ENCODE results near the gene BCAS4.
"Not testable (repeated sequence)": the region's sequence is repeated elsewhere in the genome, so short reads cannot be mapped to it uniquely, and the experiment has no call there.

Gene BCAS4

GRCh38 chr20:50794846-50795634 lies at the start of gene BCAS4:
Gene BCAS4 (plus strand): TSS chr20:50795061. CDS start chr20:50795084, 23 bp downstream.
- peak; percentile 88 for DNase-seq

DNA sequence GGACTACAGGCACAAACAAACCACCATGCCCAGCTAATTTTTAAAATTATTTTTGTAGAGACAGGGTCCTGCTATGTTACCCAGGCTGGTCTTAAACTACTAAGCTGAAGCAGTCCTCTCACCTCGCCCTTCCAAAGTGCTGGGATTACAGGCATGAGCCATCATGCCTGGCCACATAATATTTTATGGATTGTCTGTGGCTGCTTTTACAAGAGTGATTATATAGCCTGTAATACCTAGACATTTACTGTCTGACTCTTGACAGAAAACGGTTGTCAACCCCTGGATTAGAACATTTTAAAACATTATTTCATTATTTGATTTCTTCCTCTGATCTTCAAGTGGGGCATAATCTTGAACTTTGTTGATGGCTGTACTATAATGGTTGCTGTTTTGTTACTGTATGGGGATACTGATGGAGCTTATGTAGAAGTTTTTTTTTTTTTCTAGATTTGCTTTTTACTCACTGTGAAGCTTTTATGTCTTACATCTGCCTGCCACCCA lies 49.2 kb upstream of the BCAS4 start:
- DNase-seq: no peak

GRCh38 chr20:50746138-50746940 lies 48.5 kb upstream of the BCAS4 start:
- no peak for DNase-seq

GRCh38 chr20:50747275-50747674 lies 47.6 kb upstream of the BCAS4 start:
- DNase-seq: no peak

DNA sequence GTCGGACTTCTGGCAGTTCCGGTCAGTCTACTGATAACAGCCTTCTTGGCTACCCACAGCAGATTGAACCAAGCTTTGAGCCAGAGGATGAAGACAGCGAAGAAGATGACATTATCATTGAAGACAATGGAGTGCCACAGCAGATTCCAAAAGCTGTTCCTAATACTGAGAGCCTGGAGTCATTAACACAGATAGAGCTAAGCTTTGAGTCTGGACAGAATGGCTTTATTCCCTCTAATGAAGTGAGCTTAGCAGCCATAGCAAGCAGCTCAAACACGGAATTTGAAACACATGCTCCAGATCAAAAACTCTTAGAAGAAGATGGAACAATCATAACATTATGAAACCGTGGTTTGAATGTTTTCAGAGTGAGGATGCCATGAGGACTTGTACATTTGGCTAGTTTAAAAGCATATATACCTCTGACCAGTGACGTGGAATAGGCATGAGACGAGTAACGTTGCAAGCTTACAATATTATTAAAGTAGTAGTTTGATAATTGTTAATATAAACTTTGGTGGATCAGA lies 44.7 kb upstream of the BCAS4 start:
- DNase-seq: no peak

GRCh38 chr20:50753152-50753551 lies 41.7 kb upstream of the BCAS4 start:
- no peak for DNase-seq

GRCh38 chr20:50754420-50754819 lies 40.4 kb upstream of the BCAS4 start:
- no peak for DNase-seq

- DNase-seq: no peak
Measured at GRCh38 chr20:50756447-50756846, 38.4 kb upstream of the BCAS4 start.

DNA sequence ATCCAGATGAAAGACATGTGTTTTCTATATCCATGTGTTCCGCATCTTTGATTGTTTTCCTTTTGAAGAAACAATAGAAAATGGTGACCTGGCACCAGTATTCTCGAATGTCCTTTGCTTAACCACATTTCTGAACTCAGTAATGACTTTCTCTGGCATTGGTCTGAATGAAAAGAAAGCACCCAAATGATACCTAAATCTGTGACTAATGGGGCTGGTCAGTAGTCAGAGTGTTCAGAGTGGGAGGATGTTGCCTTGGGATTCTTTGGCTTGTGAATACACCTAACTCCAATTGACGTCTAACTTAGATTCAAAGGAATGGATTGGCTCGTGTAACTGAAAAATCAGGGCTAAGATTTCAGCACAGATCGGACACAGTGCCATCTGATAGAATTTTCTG lies 36.4 kb upstream of the BCAS4 start:
- no peak for DNase-seq

DNA sequence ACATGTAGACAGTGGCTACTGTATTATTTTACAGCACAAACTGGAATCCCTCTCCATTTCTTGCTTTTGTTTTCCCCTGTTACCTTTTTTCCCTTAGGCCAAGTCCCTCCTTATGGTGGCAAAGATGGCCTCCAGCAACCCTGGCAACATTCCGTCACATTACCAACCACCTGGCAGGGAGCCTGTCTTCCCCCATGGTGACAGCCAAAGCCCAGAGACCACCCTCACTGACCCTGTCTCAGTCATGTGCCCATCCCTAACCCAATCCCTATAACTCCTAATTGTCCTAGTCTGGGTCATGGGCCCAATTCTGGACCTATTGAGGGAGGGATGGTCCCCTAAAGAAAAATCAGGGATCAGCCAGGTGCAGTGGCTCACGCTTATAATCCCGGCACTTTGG lies 35.9 kb upstream of the BCAS4 start:
- no peak for DNase-seq

DNA sequence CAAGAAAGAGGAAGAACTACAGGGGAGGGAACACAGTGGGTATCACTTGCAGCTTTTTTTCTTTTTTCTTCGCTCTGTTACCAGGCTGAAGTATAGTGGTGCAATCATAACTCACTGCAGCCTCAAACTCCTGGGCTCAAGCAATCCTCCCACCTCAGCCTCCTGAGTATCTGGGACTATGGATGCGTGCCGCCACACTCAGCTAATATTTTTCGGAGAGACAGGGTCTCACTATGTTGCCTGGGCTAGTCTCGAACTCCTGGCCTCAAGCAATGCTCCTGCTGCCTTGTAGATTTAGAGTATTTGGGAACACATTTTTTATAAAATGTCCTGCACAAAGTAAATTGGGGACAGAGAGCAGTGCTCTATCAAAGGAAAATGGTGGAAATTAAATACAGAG lies 35.2 kb upstream of the BCAS4 start:
- DNase-seq: no peak

GRCh38 chr20:50762045-50762422 lies 32.8 kb upstream of the BCAS4 start:
- no peak for DNase-seq

GRCh38 chr20:50762435-50763220 lies 32.2 kb upstream of the BCAS4 start:
- DNase-seq: no peak

DNA sequence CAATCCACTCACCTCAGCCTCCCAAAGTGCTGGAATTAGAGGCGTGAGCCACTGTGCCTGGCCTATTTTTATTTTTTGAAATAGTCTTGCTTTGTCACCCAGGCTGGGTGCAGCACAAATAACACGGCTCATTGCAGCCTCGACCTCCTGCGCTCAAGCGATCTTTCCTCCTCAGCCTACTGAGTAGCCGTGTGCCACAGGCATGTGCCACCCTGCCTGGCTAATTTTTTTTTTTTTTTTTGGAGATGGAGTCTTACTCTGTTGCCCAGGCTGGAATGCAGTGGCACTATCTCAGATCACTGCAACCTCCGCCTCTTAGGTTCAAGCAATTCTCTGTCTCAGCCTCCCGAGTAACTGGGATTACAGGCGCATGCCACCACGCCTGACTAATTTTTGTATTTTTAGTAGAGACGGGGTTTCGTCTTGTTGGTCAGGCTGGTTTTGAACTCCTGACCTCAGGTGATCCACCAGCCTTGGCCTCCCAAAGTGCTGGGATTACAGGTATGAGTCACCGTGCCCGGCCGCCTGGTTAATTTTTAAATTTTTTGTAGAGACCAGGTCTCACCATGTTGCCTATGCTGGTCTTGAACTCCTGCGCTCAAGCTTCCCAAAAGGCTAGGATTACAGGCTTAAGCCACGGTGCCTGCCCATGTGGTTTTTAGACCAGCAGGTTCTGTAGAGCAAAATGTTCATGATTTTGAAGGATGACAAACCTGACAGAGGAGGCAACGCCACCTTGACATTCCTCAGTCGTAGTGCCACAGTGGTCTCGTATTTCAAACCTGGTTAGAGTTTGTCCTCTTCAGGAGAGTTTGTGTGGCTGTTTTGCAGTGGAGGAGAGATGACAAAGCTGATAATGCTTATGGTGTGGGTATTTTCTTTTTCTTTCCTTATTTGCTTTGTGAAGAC lies 31.1 kb upstream of the BCAS4 start:
- DNase-seq: not testable (repeated sequence)

DNA sequence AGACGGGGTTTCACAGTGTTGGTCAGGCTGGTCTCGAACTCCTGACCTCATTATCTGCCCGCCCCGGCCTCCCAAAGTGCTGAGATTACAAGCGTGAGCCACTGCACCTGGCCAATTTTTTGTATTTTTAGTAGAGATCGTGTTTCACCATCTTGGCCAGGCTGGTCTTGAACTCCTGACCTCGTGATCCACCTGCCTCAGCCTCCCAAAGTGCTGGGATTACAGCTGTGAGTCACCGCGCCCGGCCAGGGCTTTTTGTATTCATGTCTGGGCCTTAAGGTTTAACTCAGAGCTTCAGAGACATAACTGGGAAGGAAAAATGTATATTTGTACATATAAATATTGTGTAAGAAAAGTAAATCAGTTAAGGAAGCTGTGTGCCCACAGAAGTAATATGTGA lies 29.6 kb upstream of the BCAS4 start:
- not testable (repeated sequence) for DNase-seq

DNA sequence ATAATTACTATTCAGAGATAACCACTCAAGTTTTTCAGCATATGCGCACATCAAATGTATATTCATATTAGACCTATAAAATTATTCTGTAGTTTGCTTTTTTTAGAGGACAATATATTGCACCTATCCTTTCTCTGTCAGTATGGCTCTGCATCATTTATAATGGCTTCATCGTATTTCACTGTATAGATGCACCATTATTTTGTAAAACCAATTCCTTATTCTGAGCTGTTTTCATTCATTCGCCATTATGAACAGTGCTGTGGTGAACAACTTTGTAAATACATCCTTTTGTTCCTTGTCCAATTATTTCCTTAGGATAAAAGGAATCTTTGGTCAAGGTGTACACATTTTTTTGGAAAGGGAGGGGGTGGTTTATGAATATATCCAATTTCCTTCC lies 29.2 kb upstream of the BCAS4 start:
- DNase-seq: no peak

DNA sequence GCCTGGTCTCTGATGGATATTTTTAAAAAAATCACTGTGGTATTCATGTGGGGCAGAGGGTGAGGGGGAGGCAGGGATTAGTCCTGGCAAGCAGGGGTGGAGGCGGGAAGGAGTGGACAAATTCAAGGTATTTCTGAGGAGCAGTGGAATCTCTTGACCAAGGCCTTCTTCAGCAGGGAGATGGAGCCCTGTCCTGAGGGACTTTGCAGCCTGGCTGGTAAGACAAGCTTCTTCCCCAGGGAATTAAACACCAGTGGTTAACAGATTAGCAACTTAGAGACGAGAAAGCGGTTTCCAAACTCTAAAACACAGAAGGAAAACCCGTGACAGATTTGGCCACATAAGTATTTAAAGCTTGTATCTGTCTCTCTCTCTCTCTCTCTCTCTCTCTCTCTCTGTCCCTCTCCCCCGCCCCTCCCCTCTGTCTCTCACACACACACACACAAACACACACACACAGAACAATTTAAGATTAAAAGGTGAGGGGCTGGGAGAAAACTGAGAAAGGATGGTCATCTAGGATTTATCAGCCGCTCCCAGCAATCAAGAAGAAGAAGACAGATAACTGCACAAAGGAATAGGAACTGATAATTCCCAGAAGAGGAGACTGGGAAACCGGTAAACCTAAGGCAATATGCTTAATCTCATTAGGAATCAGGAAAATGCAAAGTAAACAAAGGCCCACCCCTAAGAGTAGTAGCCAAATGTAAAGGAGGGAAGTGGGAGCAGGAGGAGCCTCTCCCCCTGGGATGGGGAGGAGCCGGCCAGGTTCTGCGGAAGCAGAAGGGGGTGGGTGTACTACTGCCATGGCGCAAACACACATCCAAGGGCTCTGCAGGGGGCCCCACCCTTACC lies 27.7 kb upstream of the BCAS4 start:
- DNase-seq: not testable (repeated sequence)

DNA sequence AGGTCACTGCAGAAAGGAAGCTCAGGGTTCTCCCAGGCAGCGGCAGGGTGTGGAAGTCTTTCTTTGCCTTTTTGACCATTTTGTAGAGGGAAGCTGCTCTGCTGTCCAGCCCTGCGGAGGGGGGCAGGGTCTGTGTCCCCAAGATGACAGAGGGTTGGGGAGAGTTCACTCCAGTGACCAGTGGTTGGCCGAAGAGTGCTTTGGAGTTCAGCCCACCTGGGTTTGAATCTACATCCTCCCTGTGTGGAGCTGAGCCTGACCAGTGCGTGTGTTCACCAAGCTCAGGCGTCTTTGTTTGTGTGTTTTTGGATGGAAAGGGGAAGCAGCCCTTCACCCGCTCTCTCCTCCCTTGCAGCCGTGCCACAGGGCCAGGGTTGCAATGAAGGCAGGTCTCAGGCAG lies 25.9 kb upstream of the BCAS4 start:
- not testable (repeated sequence) for DNase-seq

GRCh38 chr20:50769551-50770085 lies 25.2 kb upstream of the BCAS4 start:
- not testable (repeated sequence) for DNase-seq

GRCh38 chr20:50771419-50772080 lies 23.3 kb upstream of the BCAS4 start:
- not testable (repeated sequence) for DNase-seq

Measured in CD4-positive, alpha-beta T cell treated with Interleukin-17A for 1 hour (primary cell).